K562 (cell line): ENCODE measurements around the gene CHST14. TPM values are rescaled to one million over a fixed set of nuclear protein-coding genes. Genes with fewer than 3 reads are reported as not detected.

Experiments
- ARHGAP35 ChIP-seq: fragments of 450-650 bp; IDR thresholded peaks from 2 replicates; pipeline ENCODE4 v1.6.1; 2018; ENCODE audit not compliant: partially characterized antibody
- LARP7 ChIP-seq: fragments of 450-650 bp; IDR thresholded peaks from 2 replicates; pipeline ENCODE4 v1.6.1; 2016
- NFE2 ChIP-seq: IDR thresholded peaks from 2 replicates; pipeline ENCODE4 v1.6.1; 2014; ENCODE audit warnings: antibody characterized with exemption, low read depth
- NR4A1 ChIP-seq, 2 experiments: fragments of 250-450 bp in 1 of 2; fragments of 450-650 bp in 1 of 2; sonication (Bioruptor Pico) in 1 of 2; IDR thresholded peaks; 2 replicates each; pipeline versions ENCODE4 v1.4.0 to v1.6.1; 2016 to 2020; ENCODE audit warnings: mild to moderate bottlenecking in 2 of 2, missing compliant biosample characterization in 1 of 2, missing genetic modification characterization in 1 of 2, moderate library complexity in 1 of 2
- PHF8 ChIP-seq: fragments of 200-600 bp; sonication (generic); IDR thresholded peaks from 2 replicates; pipeline ENCODE4 v1.6.1; 2012; ENCODE audit warnings: mixed run types, mild to moderate bottlenecking, inconsistent platforms, low read length, moderate library complexity, borderline replicate concordance
- POLR2AphosphoS5 ChIP-seq: IDR thresholded peaks from 2 replicates; pipeline ENCODE4 v1.6.1; 2011; ENCODE audit warnings: mild to moderate bottlenecking, low read depth, low read length, moderate library complexity; ENCODE audit not compliant: control insufficient read depth, insufficient read depth
- SETDB1 ChIP-seq: IDR thresholded peaks from one replicate; pipeline ENCODE4 v1.6.1; 2012; ENCODE audit warnings: low read length, control low read depth, inconsistent platforms
- SMARCA5 ChIP-seq: fragments of 450-650 bp; IDR thresholded peaks from 2 replicates; pipeline ENCODE4 v1.6.1; 2016
- SPI1 ChIP-seq: IDR thresholded peaks from 2 replicates; pipeline ENCODE4 v1.6.1; 2011; ENCODE audit warnings: low read depth, low read length, control low read depth, borderline replicate concordance
- TAF1 ChIP-seq: IDR thresholded peaks from 2 replicates; pipeline ENCODE4 v1.6.1; 2011; ENCODE audit warnings: mild to moderate bottlenecking, low read length, moderate library complexity; ENCODE audit not compliant: insufficient read depth, control insufficient read depth, severe bottlenecking; ENCODE audit errors: extremely low read depth
- TARDBP ChIP-seq: fragments of 450-650 bp; IDR thresholded peaks from 2 replicates; pipeline ENCODE4 v1.6.1; 2016
- TCFL5 ChIP-seq: fragments of 250-450 bp; sonication (Bioruptor Pico); conservative IDR thresholded peaks from 2 replicates; pipeline ENCODE4 v1.6.1; 2021; ENCODE audit warnings: mild to moderate bottlenecking, moderate library complexity, matching md5 sums
- ZNF175 ChIP-seq: fragments of 200-800 bp; sonication (Bioruptor generic); IDR thresholded peaks from 2 replicates; pipeline ENCODE4 v1.6.1; 2016; ENCODE audit warnings: low read depth, mild to moderate bottlenecking, missing genetic modification characterization, missing compliant biosample characterization
- ZNF217 ChIP-seq: sonication (generic); formaldehyde crosslinking; IDR thresholded peaks from 2 replicates; pipeline ENCODE4 v1.8.0; 2022; ENCODE audit warnings: mild to moderate bottlenecking, missing genetic modification reagents
- ZNF232 ChIP-seq: sonication (generic); formaldehyde crosslinking; IDR thresholded peaks from 2 replicates; pipeline ENCODE4 v1.8.0; 2022; ENCODE audit warnings: mild to moderate bottlenecking, missing genetic modification reagents
- ZNF431 ChIP-seq: sonication (generic); formaldehyde crosslinking; IDR thresholded peaks from 2 replicates; pipeline ENCODE4 v1.8.0; 2022; ENCODE audit warnings: mild to moderate bottlenecking, missing genetic modification reagents
- ZNF445 ChIP-seq: fragments of 250-450 bp; sonication (Bioruptor Pico); IDR thresholded peaks from 2 replicates; pipeline ENCODE4 v1.4.0; 2020; ENCODE audit warnings: low read depth, mild to moderate bottlenecking, moderate library complexity
- ZNF778 ChIP-seq: fragments of 450-650 bp; formaldehyde crosslinking; IDR thresholded peaks from 2 replicates; pipeline ENCODE4 v1.4.0; 2020; ENCODE audit warnings: mild to moderate bottlenecking, moderate library complexity
- polyA plus RNA-seq, 8 experiments: library from polyadenylated mRNA; depleted of rRNA in 4 of 8; stranded (reverse) in 5 of 8; unstranded in 3 of 8; fragments of >200 nt; fragmentation: Nextera tagmentation in 2 of 8; fragmentation: Illumina TruSeq in 1 of 8; extraction: Ambion mirVana in 2 of 8; extraction: Trizol in 1 of 8; gene quantifications; 2 replicates each; pipeline versions ENCODE4 v1.2.1 to v1.2.3, GENCODE V29; 2011 to 2014; ENCODE audit warnings: inconsistent platforms in 1 of 8, missing spikeins in 1 of 8
- total RNA-seq, 7 experiments: library from RNA; depleted of rRNA in 6 of 7; stranded (reverse); fragments of >200 nt in 6 of 7; fragmentation: Illumina TruSeq in 2 of 7; extraction: Trizol in 2 of 7; gene quantifications; 2 replicates each; pipeline versions ENCODE4 v1.2.1 to v1.2.3, GENCODE V29; 2011 to 2021; ENCODE audit warnings: low replicate concordance in 1 of 7
- TF ChIP-seq, protein P1 (sequence below): fragments of 250-450 bp; sonication (Bioruptor Pico); IDR thresholded peaks from 2 replicates; pipeline ENCODE4 v1.4.0; 2020; ENCODE audit warnings: mild to moderate bottlenecking, moderate library complexity

CHST14 gene
- total and polyA plus RNA-seq, 9 of the 15 experiments (the other 6 are each of a cell fraction or from before 2014, with no cell fraction given), result 1.6 to 12.1 (median 4.5) TPM

DNA sequence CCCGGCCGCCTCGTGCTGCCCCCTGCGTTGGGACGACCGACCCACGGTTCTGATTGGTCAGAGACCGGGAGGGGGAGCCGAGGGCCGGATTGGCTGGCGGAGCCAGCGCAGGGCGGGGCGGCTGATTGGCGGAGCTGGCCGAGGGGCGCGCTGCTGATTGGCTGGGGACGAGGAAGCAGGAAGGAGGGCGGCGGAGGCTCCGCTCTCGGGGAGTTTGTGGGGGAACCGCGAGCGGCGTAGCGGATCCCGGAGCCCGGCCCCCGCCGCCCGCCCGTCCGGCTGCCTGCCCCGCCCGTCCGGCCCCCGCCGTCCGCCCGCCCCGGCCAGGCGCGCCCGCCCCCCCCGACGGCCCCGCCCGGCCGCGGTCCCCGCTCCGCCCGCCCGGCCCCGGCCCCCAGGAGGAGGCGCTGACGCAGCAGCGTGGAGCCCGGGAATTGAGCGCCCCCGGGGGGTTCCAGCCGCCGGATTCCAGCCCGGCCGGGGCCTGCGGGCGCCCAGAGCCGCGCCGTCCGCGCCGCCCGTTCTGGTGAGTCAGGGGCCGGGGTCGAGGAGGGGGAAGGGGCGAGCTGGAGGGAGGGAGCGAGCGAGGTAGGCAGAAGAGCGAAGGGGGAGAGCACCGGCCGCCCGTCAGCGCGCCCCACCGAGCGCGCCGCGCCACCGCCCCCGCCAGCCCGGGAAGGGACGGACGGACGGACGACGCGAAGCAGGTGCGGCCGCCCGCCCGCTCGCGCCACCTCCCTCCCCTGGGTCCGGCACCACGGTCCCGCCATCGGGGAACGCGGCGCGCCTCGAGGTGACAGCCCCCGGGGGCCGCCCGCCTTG lies 29.8 kb upstream of the CHST14 start, which contains the start of gene BAHD1 (continued):
- peak; percentile 34; the same call in 1 of the 2 replicates for TF ChIP-seq PHF8
- TF ChIP-seq ZNF445 (CRISPR knock-in tag), result no peak
- no peak for TF ChIP-seq ZNF232 (CRISPR knock-in tag)
- no peak for TF ChIP-seq ZNF778 (CRISPR knock-in tag)
- TF ChIP-seq SMARCA5, result no peak
- no peak for TF ChIP-seq SETDB1
- TF ChIP-seq NFE2, result no peak
- peak; percentile 20 for TF ChIP-seq TAF1
- no peak for TF ChIP-seq TCFL5 (CRISPR knock-in tag)
- no peak for TF ChIP-seq SPI1
- TF ChIP-seq LARP7, result no peak
- TF ChIP-seq, protein P1, sequence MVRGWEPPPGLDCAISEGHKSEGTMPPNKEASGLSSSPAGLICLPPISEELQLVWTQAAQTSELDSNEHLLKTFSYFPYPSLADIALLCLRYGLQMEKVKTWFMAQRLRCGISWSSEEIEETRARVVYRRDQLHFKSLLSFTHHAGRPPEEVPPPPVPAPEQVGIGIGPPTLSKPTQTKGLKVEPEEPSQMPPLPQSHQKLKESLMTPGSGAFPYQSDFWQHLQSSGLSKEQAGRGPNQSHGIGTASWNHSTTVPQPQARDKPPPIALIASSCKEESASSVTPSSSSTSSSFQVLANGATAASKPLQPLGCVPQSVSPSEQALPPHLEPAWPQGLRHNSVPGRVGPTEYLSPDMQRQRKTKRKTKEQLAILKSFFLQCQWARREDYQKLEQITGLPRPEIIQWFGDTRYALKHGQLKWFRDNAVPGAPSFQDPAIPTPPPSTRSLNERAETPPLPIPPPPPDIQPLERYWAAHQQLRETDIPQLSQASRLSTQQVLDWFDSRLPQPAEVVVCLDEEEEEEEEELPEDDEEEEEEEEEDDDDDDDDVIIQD (CRISPR knock-in tag), result no peak
- no peak for TF ChIP-seq NR4A1 (CRISPR knock-in tag; IDR thresholded peaks at IDR 0.05)
- TF ChIP-seq NR4A1 (tag; IDR thresholded peaks at IDR 0.05), result no peak
- no peak for TF ChIP-seq ZNF175 (CRISPR knock-in tag)
- no peak for TF ChIP-seq ARHGAP35
- TF ChIP-seq ZNF431 (CRISPR knock-in tag), result no peak
- no peak for TF ChIP-seq TARDBP
- TF ChIP-seq POLR2AphosphoS5, result no peak
- TF ChIP-seq ZNF217 (CRISPR knock-in tag), result no peak
